GM19035 (cell line): ENCODE measurements around the gene PSMD5.

ENCODE experiments used
- ATAC-seq: cut with Tn5 transposase; IDR thresholded peaks from one replicate; pipeline ENCODE4 v1.9.1; 2021; ENCODE audit not compliant: unreplicated experiment

PSMD5 gene

GRCh38 chr9:120855827-120856670 is 13.3 kb upstream of the PSMD5 start:
- no peak for ATAC-seq

GRCh38 chr9:120854596-120855327 is 12.0 kb upstream of the PSMD5 start:
- ATAC-seq: no peak

- ATAC-seq: no peak
These were observed 10.5 kb upstream of the PSMD5 start for GRCh38 chr9:120853198-120853597.

GRCh38 chr9:120852240-120853010 is 9.7 kb upstream of the PSMD5 start:
- ATAC-seq: no peak

- no peak for ATAC-seq
These were observed 8.7 kb upstream of the PSMD5 start for GRCh38 chr9:120851449-120851848.

- no peak for ATAC-seq
These were observed 7.6 kb upstream of the PSMD5 start for GRCh38 chr9:120850315-120850714.

- ATAC-seq: no peak
These were observed 4.2 kb upstream of the PSMD5 start for GRCh38 chr9:120846906-120847305.

- no peak for ATAC-seq
These were observed 3.6 kb upstream of the PSMD5 start for GRCh38 chr9:120846251-120846889.

GRCh38 chr9:120845255-120845654 is 2.5 kb upstream of the PSMD5 start:
- no peak for ATAC-seq

GRCh38 chr9:120841930-120842684 is 615 bp downstream of the PSMD5 start:
- ATAC-seq: no peak

GRCh38 chr9:120839146-120839545 is 3.6 kb downstream of the PSMD5 start:
- ATAC-seq: no peak

GRCh38 chr9:120837921-120838320 is 4.8 kb downstream of the PSMD5 start:
- ATAC-seq: no peak

GRCh38 chr9:120833325-120833724 is 9.4 kb downstream of the PSMD5 start:
- ATAC-seq: no peak

GRCh38 chr9:120832807-120833206 is 9.9 kb downstream of the PSMD5 start:
- no peak for ATAC-seq

GRCh38 chr9:120830865-120831264 is 11.9 kb downstream of the PSMD5 start:
- no peak for ATAC-seq

- ATAC-seq: no peak
These were observed 12.6 kb downstream of the PSMD5 start for GRCh38 chr9:120830151-120830550.

GRCh38 chr9:120829650-120830049 is 13.1 kb downstream of the PSMD5 start:
- ATAC-seq: no peak

GRCh38 chr9:120820095-120820494 is 22.6 kb downstream of the PSMD5 start:
- ATAC-seq: no peak

- no peak for ATAC-seq
These were observed 24.1 kb downstream of the PSMD5 start for GRCh38 chr9:120818595-120818994.

GRCh38 chr9:120815075-120815474 is 27.6 kb downstream of the PSMD5 start:
- ATAC-seq: no peak
